GM18909 (cell line): Measurements from ENCODE around the gene MEF2D.
A peak's percentile ranks its signal among the peaks of the same experiment; 100 is the strongest.

ENCODE experiments used
- ATAC-seq: cut with Tn5 transposase; IDR thresholded peaks from one replicate; pipeline ENCODE4 v1.9.1; 2021; ENCODE audit warnings: mild to moderate bottlenecking; ENCODE audit not compliant: unreplicated experiment, poor library complexity

Gene MEF2D

DNA sequence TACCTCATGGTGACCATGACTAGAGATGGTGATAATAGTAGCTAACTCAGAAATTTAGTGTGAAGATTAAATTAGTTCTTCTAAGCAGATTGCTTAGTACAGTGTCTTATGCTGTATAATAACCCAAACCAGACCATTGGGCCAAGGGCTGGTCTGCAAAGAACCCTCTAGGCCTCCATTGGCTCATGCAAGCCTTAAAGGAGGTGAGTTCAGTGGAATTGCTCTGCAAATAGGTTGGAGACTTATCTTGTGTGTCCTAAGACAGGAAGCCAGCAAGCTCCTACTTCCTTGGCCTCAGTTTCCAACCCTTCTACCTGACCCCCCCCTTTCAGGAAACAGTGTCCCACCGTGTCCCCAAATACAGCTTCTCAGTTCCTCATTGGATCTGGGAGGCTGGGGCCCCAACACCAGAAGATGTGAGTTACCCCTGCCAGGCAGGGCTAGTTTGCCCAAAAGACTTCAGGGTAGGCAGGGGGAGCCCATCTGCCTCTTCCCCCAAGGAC, 1.9 kb upstream of the MEF2D start:
- no peak for ATAC-seq

DNA sequence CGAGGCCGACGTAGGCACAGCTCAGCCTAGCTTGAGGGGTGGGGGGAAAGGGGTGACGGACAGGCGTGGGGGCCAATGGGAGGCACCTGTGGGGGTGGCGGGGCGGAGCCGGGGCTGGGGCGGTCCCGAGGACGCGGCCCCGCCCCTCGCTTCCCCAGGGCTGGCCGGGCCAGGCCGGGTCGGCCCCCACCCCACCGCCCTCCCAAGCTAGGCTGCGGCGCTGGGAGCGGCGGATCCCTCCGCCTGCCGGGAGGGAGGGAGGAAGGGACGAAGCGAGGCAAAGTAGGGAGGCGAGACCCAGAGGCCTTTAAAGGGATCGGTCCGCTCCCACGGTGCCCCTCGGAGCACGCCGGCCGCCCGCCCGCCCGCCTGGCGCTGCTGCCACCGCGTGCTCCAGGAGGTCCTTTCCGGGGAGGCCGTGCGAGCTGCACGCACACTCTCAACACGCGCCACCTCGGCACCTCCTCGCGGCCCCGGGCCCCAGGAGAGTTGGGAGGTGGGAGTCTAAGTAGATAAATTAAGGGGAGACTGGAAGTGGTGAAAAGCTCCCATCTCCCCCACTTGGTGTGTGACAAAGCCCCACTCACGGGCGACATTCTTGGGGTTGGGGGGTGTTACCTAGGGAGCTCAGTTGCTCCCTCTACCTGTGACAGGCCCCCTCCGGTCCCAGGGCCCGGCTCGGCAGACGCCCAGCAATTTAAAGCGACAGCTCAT, 375 bp upstream of the MEF2D start:
- ATAC-seq = peak; percentile 55

DNA sequence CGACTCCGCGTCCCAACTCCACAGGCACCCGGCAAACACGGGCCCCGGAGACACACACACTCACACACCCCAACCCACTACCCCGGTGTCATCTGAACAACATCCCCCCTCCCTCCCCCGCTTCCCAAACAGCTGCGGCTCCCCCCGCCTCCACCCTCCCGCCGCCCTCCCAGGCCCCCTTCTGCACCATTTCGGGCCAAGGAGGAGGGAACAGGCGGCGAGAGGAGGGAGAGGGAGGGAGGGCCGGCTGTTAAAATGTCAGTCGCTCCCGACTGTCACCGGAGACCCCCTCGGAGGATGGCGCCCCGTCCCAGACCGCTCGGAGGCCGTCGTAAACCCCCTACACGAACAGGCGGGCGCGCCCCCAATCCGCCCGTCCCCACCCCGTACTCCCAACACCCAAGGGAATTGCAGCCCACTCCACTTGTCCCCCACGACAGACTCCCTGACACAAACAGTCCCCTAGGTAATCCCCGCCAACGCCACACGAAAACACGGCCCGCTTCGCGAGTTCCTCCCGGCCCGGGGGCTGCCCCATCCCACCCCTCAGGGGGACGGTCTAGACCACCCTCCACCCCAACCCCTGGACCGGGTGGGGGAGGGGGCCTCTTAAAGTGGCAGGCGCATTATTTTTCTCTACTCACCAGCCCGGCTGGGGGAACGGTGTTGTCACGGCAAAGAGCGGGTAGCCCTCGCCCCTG, 583 bp downstream of the MEF2D start:
- peak; percentile 5 for ATAC-seq

DNA sequence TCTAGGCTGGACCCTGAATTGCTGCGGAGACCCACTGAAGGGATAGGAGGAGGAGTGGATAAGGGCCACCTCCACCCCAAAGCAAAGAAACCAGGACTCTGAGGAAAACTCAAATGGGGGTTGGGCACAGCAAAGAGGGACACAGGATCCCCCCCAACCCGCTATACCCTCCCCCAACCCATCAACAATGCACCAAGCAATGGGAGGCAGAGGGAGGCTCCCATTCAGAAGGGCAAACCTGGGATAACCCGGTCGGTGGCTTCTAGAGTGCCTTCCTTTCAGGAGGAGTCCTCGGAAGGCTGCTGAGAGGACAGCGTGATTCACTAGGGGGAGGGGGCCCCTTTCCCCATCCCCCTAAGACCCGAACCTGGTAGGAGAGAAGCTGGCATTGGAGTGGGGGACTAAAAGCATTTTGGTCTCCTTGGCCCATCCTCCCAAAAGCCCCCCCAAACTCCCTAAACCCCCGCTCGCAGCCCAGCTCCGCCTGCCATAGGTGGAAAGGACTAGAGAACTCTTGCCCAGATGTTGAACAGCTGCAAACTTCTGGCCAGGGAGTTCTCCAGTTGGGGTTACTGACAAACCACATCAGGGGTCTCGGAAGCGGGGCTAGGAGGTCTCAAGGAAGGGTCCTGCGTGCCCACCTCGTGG, 1.3 kb downstream of the MEF2D start:
- no peak for ATAC-seq

DNA sequence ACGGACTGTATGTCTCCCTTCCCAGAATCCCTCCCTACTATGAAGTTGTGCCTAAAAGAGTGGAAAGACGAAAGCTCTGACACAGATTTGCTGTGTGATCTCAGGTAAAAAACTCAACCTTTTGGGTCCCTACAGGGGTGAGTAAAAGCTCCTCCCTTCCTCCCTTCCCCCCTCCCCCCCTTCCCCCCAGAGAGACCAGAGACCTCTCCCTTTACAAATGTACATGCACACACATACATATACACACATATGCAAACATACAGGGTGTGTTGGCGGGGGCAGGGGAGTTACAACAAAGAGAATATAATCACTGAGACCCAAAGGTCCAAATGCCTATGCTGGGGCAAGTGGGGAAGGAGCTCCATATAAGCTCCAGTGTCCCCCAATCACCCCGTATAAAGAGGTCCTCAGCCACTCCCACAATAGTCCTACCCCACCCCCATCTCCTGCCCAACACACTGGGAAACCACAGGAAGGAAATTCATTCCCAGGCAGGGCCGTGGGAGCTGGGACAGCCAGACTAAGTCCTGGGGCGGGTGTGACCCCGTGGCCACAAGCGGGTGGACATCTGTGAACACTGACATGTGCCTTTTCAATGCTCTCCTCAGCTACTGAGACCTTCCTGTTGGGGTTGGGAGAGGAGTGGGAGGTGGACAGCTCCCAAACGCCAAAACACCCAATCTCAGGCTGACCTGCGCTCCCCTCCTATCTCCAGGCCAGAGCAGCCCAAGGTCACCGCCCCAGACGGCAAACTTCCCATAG, 2.0 kb downstream of the MEF2D start:
- ATAC-seq = no peak

DNA sequence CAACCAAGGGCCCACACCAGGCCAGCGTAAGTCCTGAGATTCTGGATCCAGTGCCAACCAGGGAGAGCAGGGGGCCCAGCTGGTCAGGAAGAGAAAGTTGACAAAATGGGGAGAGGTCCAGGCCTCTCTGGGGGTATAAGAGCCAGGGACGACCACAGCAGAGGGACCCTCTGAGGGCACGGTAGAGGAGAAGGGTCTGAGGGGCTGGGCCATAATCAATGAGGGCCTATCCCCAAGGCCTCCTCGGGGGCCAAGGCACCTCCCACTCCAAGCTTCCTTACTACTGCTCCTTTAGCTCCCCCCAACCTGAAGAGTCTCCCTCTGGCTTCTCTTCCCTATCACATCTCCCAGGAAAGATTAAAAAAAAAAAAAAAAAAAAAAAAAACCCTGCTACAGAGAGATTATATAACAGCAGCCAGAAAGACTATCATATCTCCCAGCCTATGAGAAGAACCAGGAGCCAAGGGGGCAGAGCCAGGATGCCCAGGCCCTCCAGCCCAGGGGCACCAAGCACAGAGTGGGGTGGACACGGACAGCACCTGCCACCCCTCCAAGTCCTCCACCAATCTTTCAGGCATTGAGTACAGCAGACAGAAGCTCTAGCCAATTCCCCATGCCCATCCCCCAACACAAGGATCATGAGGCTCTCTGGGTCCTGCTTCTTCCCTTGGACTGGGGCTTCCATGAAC, 2.7 kb downstream of the MEF2D start:
- ATAC-seq = no peak

DNA sequence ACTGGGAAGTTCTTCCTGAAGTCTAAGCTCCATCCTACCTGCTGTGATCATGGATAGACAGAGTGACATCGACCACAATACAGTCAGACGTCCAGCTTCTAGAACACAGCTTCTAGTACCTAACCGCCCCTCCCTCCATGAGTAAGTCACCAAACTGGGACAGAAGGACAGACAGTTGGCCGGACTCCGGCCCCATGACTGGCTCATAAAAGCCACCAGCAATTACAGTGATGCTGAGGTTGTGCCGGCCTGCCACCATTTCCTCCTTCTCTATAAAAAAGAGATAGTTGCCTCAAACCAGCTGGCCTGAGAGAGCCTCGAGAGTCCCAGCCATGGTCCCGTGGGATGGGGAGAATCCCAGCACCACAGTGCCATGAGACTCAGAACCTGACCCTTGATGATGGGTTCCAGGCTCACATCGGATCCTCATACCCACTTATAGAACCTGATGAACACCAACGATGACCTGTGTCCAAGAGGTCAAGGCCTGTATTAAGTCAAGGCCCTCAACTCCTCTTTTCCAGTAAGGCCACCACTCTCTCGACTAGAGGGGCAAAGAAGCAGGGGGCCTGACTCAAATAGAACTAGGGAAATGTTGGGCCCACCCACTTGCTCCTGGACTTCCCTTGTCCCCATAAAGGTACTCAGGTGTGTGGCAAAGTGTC, 3.4 kb downstream of the MEF2D start:
- ATAC-seq = no peak

DNA sequence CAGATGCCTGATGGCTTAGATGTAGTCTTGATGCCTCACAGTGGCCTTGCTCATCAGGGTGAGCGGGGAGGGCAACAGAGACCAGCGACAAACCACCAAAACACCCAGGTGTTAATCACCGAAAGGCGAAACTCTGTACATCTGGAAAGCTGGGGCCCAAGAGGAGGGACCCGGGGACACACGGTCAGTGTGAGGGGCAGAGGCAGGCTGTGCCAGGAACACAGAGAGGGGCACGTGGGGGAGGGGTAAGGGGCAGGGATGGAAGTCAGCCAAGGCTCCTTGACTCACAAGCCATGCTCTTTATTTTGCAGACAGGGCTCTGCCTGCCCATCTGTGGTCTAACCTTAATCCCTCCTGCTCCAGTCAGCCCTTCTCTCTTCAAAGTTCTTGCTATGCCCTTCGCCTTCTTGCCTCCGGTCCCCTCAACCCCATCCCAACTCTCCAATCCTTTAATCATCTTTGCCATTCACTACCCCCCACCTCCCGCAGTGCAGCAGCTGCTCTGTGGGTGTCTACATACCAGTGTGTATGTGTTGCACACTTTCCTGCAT, 4.3 kb downstream of the MEF2D start:
- ATAC-seq = no peak

DNA sequence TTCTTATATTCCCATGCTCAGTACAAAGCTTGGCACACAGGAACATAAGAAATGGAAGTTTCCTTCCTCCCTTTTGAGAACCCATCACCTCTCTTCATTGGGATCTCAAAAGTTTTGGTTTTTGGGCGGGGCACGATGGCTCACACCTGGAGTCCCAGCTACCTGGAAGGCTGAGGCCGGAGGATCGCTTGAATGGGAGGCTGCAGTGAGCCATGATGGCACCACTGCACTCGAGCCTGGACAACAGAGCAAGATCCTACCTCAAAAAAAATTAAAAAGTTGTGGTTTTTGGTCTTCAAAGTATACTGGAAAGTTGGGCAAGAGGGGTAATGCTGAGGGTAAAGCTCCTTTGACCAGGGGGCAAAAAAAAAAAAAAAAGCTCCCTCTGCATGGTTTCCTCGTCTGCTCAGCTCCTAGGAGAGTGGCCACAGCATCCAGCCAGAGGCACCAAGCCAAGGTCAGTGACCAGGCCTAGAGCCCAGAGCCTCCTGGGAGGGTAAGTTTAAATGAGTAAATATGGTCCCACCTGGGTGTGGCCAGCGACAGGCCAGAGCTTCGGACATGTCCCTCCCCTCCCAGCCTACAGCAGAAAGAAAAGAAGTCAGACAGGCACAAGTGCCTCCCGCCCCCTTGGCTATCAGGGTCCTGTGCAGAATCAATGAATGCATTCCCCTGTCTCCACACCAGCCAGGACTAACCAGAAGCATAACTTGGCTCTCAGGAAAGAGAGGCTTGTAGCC, 5.0 kb downstream of the MEF2D start:
- no peak for ATAC-seq

DNA sequence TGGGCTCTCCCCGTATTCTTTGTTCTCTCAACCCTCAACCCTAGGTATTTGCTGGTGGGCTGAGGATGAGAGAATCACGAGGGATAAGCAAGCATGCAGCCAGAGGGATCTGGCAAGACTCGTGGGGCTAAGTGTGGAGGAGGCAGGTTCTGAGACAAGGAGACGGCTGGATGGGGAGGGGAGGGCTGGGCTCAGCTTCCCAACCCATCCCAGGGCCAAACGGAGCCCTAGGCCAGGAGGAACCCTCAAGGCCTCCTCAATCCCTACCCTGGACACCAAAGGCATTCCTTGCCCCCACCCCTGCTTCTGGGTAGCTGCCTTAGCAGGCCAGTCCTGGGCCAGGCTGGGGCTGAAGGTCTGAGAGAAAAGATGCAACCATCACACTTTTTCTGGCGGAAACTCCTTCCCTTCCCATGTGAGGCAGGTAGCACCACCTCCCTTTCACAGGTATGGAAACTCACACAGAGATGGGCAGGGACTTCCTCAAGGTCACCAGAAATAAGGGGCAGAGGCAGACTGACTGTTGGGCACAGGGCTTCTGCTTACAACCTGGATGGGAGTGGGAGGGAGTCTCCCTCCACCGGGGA, 6.2 kb downstream of the MEF2D start:
- ATAC-seq = no peak

DNA sequence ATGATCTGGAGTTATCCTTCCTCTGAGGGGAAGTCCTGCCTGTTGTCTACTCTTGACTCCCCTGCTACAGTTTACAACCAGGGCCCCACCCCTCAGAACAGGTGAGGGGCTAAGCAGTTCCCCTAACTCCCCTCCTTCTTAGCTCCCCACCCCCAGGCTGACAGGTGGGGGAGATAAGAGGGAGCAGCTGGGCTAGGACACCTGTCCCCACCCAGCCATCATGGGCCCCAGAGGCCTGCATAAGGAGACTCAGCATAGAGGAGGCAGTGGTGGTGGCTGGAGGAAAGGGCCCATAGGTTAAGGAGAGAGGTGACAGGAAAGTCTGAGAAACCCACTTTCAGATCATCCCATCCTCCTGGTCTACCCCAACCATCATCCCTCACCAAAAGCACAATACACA, 6.8 kb downstream of the MEF2D start:
- no peak for ATAC-seq

DNA sequence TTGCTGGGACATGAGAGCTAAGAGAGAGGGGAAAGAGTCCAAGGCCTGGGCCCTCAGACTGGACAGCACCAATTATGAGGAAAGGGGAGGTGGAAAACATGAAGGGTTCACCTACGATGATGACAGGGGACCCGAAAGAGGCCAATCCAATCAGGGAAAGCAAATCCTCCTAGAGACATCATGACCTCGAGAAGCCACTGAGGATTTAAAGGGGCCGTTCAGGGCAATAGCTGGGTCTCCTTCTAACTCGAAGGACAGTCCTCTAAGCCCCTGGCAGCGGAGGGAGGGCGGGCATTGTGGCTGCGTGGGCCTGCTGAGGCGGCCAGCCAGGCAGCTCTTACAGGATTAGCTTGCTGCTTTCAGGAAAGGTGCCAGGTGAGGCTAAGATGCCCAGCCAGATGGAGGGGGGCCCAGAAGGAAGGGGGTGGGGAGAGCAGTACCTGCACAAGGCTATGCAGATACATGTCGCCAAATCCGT, 7.4 kb downstream of the MEF2D start:
- no peak for ATAC-seq

DNA sequence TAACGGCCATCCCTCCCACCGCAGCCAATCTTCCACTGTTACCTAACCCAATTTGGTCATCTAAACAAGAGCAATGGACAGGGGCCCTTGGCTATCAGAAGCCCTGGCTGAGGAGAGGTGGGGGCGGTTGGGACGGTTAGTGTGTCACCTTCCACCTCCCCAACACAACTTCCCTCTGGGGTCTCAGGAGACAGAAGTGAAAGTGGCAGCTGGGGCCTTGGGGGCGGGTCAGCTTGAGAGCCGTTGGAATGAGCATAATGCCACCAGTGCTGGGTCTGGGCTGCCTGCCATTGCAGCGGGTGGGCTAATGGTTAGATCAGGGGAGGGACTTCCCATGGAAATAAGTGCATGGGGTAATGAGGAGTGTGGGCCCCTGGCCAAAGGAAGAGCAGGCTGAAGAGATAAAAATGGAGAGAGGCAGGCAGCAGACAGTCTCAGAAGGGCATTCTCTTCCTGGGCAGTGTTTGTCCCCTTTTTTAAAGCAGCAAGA, 7.9 kb downstream of the MEF2D start:
- no peak for ATAC-seq

DNA sequence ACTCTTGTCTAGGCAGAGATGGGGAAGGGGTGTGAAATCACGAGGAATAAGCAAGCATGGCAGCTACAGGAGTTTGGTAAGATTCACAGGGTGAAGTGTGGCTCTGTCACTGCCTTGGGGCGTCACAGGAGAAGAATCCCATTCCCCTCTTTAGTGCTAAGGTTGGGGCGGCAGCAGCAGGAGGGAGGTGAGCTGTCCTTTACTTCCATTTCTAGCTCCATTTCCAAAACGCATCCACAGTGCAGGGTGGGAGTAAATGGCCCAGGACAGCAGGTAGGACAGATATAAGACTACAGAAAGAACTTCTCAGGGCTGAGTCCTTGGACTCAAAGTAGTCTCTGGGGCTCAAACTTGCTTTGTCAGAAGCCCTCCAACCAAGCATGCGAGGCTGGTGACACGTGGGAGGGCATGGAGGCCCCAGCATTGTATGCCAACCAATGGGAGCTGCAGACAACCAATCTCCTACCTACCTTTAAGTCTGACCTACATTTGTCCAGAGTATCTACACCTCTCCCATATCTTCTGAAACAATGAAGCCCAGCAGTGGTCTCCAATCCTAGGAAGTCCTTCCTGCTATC, 8.5 kb downstream of the MEF2D start:
- no peak for ATAC-seq

DNA sequence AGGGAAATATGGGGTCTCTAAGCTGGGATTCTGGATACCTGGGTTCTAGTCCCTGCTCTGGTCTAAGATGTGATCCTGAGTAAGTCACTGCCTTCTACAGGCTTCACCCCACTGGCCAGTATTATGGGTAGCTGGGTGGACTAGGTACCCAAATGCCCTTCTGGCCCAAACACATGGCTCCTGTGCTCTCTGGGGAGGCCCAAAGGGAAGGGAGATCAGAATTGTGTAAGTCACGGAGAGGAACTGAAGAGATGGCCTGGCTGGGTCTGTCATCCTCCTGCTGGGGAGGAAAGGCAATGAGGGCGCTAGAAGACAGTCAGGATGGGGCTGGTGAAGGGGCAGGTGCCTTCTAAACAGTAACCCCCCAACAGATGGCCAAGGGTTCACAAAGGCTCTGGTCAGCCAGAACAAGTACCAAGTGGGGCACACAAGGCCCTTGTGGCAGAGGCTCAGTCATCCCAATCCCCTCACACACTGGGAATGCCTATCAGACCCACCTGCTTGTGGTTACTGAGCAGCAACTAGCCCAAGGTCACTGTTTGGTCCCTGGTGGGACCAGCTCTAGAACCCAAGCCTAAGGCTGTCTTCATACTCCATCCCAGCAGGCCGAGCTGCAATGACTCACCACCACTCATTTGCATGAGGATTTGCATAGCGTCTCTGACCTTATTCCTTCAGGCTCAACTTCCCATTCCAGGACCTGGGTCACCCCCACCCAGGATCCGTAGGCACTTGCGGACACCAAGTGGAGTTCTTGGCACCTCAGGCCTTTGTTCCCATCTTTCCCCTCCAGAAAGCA, 9.2 kb downstream of the MEF2D start:
- no peak for ATAC-seq

DNA sequence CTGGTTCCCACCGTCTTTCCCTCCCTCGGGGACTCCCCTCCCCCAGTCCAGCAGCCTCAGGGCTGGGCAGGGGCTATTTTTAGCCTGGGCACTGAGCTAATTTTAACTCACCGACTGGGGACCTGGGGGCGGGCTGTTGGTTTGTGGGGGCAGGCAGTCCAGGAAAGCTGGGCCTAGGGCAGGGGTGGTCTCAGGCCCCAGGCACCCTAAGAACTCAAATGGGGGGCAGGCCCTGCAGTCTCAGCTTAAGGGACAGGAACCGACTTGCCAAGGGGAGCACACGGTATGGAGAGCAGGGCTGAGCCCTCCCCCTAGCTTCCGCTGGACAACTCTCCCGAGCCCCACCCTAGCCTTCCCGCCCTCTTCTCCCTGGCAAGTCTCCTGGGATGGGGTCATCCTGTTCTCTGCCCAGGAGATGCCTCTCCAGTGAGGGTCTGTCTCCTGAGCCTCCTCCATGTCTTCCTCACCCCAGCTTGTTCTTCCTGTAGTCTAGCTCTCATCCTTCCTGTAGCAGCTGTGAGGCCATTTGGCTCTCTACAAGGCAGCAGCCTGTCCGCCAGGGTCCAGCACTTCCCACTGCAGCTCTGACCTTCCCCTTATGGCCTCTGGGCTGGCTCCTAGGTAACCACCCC, 10.1 kb downstream of the MEF2D start:
- ATAC-seq = no peak
